Activated CD4-positive, alpha-beta T cell treated with anti-CD3 and anti-CD28 coated beads for 4 hours (primary cell): ENCODE data around the gene OXTR.

Source experiments
- DNase-seq, 2 donors: peaks; one replicate each; pipeline ENCODE4 v3.0.0-alpha.2; 2020

Gene OXTR

DNA sequence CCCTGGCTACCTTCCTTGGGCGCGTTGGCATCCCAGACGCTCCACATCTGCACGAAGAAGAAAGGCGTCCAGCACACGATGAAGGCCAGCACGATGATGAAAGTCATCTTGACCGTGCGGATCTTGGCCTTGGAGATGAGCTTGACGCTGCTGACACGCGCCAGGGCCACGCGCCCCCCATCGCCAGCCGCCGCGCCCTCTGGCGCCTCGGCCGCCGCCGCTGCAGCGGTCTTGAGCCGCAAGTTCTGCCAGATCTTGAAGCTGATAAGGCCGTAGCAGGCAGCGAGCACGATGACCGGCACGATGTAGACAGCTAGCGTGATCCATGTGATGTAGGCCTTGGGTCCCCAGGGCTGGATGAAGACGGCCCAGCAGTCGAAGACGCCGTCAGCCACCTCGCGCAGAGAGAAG, 2.2 kb downstream of the OXTR start:
- no peak for DNase-seq

DNA sequence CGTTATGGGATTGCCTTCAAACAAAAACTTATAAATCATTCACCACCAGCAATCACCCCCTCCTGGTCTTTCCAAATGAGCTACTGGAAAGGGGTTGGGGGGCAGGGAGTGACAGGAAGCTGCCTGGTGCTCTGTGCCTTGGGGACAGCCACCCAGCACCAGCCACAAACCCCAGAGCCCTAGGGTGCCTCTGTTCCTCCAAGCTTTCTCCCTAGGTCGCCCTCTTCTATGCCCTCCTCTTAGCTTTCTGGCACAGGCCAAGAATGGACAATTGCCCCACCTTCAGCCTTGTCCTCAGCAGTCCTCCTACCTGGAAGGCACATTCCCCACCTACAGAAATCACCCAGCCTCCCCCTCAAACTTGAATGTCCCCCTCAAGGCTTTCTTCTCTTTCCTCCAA, 3.3 kb downstream of the OXTR start:
- DNase-seq = no peak

DNA sequence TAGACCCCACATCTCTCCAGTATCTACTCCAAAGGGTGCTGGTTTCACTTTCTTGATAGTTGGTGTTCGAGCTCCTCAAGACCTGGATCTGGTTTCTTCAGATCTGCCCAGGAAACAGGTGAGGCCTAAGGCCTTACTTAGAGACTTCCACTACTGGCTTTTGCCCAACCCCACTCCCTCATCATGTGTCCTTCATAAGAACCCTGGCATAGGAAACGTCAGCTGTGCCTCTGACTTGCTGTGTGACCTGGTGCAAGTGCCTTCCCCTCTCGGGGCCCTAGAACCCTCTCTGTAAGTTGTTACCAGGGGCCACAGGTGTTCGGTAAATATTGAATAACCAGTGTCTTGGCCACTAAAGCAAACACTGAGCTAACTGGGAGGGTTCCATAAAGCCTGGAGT, 3.9 kb downstream of the OXTR start:
- DNase-seq = no peak

DNA sequence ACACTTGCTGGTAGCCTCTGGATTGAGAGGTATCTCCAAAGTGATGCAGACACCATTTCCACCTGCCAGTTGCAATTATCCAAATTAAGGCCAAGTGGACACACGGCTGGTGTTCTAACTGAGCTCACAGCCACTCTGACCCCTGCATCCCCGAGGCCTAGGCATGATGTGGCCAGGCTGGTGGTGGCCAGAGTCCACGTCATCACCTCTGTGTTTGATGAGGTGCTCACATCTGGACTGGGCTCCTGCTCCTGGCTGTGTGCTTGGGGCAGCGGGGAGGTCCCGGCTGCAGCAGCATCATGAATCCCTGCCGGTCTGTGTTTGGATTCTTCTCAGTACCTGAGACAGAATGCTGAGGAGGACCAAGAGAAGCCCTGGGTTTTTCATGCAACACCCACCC, 4.9 kb downstream of the OXTR start:
- DNase-seq = no peak

DNA sequence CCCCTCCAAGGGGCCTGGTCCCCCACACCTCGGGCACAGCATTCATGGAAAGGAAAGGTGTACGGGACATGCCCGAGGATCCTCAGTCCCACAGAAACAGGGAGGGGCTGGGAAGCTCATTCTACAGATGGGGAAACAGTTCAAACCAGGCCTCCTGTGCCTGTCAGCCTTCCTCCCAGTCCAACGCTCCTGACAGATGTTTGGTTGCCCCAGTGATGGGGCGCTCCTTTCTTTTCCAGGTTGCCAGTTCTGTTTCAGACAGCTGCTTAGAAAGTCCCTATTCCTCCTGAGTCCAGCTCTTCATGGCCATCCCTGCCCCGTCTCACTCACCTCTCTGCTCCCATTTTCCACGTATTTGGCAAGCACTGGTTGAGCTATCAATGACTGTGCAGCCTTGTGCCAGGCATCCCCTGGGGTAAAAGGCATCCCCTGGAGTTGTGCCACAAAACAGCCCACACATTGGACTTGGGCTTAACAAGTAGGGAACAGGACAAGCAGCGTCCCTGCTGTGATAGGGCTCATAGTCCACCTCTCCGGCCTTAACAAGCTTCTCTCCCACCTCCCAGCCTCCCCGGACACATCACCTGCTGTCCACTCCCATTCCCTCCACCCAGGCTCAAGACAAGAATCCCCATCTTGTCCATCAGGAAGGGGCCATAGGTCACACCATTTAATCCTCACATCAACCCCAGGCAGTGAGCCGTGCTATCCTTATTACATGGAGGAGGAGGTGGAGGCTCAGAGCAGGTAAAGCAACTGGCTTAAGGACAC, 6.6 kb downstream of the OXTR start:
- no peak for DNase-seq

DNA sequence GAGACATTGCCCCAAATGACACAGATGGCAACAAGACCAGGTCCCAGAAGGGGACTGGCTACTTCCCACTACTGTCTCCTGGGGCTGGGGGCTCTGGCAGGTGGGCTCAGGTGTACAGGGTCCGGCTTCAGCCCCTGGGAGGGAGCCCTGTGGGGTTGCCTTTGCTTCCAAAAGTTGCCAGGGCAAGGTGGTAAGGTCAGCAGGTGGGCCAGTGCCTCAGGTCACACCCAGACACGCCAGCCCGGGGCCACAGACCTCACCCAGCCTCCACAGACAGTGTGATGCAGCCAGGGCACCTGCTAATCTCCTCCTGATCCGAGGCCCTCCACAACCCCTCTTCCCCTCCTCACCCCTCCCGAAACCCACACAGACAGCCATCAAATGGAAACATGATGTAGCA, 7.5 kb downstream of the OXTR start:
- DNase-seq = no peak

DNA sequence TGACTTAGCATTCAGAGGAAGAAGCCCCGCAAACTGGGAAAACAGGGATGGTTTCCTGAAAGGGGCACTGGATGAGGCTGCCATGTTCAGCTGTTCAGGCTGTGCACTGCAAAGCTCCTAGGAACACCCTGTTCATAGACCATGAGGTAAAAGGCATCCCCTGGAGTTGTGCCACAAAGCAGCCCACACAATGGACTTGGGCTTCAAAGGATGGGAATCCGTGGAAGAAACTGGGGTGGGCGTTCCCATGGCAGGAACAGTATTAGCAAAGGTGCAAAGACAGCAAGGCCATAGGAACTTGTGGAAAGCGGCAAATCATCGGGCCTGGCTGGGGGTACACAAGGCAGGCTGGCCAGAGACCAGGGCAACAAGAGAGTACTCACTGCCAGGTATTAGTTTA, 8.9 kb downstream of the OXTR start:
- DNase-seq = no peak

DNA sequence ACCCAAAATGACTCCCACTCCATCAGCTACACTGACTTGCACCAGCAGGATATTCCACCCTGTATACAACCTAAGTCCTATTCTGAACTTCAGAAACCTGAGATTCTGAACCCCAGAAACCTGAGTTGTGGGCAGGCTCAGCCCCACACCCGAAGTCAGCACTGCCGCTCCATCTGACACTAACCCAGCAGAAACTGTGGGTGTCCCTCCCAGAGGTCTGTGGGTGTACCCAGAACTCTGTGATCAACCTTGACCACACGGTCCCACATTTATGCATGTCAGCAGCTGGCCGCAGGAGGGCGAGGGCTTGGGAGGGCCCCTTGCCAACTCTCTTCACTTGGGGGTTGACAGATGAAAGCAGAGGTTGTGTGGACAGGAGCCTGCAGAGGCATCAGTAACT, 9.3 kb downstream of the OXTR start:
- DNase-seq = no peak

DNA sequence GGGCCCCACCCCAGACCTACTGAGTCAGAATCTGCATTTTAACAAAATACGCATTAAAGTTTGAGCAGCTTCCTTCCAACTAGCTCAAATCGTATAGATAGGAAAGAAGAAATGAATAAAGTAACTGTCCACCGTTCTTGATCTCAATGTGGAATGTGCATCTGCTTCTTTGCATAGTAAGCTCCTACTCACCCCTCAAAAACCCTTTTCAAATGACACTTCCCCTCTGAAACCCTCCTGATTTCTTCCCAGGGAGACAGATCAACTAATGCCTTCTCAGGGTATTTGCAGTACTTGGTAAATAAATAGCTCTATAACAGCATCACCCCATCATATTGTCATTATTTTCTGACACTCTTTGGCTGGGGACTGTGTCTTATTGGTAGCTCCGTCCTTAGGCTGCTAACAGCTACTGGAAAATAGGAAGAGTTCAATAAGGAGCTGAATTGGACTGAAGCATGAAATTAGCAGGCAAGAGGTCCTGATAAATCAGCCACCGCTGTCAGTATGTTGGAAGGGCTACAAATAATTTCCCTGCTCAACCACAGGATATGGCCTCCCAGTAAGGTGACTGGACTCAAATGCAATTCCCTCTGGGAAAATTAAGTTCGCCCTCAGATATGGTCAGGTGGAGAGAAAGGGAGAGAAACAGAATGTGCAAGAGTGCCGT, 10.2 kb downstream of the OXTR start:
- DNase-seq = no peak

DNA sequence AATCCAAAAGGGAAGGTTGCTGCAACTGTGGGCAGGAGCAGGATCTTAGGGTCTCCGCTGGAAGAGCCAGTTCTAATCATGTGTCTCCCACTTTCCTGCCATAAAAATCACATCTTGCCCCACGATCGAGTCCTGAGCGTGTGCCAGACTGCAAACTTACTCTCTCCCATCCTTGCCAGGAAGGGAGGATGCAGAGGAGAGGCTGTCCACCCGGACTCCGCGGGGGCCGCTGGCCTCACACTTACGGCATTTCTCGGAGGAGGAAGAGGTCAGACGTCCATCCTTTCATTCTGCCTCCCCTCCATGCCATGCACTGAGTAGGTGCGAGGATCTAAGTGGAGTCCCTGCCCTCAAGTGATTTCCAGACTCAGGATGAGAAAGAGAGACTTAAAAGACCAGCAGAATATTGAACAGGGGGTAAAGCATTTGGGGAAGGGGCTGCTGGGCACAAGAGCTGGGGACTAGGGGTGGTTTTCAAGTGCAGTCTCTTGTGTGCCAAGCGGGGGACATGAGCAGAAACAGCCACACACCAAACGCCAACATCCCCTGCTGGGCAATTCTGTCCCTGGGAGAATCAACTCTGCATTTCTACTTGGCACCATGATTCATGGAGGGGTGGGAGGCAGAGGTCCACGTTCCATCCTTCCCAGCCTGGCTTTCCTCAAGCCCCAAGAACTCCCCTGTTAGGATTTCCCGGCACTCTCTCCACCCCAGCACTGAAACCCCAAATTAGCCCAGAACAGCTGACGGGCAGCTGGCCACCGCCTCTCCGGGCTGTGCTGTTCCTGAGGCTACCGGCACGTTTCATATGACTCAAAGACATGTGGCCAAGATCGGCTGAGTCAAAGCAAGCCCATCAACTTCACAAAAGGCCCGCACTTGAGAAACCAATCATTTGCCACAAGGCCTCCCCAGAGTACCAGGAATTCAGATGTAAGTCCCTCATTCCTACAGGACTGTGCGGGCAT, 11.6 kb downstream of the OXTR start:
- DNase-seq = no peak

DNA sequence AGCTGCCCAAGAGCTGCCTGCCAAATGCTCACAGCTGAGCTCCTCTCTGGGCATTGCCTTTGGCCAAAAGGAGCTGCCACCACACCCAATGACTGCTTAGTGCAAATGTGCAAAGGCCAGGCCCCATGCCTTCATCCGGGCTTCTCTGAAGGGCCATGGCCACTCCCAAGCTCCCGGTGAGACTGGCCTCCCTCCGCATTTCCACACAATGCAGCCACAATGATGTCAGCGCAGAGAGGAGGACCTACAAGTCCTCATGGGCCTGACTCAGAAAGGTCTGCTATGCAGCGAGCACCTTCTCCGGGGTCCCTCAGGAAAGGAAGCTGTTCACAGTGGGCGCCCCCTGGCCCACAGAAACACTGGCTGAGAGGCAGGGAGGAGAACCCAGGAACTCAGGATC, 12.7 kb downstream of the OXTR start:
- DNase-seq = no peak

DNA sequence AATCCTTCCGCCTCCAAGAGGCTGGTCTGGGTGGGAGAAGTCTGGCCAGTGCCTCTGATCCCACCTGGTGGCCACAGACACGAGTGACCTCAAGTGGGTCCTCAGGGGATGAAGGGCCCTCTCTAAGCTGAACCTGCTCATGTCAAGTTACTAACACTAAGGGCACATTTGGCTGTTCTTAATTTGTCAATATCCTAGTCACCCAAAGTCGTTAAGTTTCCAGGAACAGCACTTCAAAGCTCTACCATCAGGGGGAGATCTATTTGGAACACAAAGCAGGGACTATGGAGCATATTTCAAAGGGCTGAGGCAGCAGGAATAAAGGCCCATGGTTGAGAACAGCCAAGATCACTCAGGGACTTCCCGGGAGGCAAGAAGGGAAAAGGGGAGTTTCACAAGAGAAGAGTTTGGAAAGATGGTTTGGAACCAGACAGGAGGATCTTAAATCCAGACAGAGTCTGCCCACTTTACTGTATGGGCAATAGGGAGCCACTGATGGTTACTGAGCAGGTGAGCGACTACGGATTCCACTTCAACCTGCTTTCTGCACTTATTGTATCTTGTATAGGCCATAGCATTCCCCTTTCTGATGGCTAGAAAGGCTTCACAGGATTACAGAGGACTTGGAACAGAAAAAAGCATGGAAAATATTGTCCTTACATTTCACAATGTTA, 13.7 kb downstream of the OXTR start:
- DNase-seq = no peak

DNA sequence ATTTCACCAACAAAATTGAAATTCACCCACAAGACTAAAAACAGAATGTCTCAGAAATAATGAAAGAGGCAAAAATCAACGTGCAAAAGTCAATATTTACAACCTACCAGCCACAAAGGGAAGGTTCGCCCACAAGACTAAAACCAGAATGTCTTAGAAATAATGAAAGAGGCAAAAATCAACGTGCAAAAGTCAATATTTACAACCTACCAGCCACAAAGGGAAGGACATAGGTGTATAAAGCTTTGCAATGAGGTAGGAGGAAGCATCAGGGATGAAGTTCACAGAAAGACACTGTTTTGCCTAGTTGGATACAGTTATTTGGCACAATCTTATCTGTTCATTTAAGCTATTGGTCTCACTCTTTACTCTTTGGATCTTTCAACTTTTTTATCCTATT, 14.3 kb downstream of the OXTR start:
- DNase-seq = no peak

DNA sequence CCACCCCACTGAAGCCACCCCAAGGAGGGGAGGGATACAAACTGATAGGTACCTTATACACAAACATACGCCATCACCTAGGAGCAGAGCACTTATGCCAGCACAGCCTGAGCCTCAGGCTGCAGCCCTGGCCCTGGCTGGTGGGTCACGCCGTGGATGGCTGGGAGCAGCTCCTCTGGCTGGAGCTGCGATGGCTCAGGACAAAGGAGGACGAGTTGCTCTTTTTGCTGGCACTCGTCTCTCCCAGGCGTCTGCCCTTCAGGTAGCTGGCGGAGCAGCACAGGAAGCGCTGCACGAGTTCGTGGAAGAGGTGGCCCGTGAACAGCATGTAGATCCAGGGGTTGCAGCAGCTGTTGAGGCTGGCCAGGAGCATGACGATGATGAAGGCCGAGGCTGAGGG, 16.6 kb downstream of the OXTR start:
- no peak for DNase-seq

DNA sequence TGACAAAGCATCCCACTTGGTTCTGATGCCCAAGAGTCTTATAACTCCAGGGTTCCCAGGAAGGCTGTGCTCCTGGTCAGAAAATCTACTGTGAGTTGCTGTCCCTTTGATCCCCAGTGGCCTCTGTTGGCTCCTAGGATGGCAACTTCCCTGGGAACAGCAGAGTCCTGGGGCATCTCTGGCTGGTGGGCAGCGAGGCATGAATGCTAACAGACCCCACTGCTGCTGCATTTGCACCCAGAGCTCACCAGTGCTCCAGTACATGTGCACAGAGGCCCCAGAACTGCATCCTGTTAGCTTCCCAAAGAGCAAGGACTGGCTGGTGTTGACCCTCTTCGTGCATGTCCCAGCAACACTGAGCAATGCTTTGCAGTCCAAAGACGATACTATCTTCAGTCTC, 20.1 kb downstream of the OXTR start:
- no peak for DNase-seq

DNA sequence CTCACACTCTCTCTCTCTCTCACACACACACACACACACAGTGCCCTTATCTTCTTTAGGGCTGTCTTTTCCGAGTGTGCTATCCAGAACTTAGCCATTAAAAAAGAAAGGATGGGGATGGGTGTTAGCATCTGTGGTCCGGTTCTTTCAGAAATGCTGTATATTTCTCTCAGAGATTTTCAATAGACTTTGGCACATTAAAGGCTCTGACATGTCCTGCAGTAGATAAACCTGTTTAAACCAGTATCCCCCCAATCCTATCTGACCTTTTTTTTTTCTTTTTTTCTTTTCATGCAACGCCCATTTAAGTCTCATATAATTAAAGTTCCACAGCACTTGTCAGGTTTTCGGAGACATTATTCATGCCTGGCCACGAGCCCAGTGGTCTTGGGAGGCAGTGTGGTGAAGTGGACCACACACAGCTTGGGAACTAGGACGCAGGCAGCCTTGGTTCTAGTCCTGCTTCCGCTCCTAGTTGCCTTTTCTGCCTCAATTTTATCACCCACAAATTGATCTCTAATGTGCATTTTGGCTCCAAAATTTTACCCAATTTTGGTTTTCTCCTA, 22.6 kb downstream of the OXTR start:
- no peak for DNase-seq

DNA sequence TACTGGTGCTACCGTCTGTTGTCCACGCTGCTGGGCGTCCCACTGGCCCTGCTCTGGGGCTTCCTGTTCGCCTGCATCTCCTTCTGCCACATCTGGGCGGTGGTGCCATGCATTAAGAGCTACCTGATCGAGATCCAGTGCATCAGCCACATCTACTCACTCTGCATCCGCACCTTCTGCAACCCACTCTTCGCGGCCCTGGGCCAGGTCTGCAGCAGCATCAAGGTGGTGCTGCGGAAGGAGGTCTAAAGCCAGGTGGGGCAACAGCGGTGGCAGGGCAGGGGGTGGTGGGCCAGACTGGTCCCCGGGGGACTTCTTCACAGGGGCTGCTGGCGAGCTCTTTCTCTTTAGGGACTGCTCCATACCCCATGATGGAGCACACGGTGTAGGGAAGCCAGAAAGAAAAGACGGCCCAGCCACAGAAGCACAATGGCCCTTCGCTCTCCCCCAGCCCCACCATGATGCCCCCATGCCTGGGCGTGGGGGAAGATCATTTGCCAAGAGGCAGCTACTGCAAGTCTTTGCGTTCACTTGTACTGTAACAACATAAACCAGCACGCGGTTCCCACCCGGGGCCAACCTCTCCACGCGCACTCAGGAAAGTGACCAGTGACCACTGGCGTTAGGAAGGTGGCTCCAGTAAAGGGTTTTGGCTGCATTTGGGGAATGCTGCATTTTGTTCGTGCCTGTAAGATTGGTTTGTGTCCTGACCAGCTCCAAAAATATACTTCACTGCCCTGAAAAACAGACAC, 23.6 kb downstream of the OXTR start:
- DNase-seq = no peak

DNA sequence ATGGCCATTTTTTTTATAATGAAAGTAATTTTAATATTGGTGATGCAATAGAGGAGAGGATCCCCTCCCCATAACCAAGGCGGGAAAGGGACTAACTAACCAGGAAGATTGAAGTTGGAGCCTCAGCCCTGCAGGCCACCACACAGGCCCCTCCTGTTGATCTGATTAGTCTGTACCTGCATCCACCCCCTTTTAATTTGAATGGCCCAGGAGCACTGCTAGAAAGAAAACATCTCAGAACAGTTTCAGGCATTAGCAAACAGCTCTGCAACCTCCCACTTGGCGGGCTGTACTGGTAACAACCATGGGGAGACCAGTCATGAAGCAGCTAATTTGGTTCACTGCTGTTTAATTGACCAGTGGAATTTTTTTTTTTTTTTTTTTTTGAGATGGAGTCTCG, 25.5 kb downstream of the OXTR start:
- no peak for DNase-seq

DNA sequence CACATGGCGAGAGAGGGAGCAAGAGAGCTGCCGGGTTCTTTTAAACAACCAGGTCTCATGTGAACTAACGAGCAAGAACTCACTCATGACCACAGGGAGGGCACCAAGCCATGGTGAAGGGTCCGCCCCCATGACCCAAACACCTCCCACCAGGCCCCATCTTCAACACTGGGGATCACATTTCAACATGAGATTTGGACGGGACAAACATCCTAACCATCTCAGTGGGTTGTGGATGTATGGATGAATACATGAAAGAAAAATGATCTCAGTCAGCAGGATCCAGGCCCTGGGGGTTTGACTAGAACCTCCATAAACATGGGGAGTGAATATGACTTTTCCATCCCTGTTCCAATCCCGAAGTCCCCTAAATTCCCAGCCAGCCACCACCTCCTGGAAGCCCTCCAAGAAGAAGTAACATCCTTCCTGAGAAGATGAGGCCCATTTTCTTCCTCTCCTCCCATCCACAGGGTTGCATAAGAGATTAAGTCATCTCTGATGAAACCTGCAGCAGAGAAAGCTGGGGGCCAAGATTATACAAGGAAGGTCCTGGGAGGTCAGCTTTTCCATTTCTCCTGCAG, 26.3 kb downstream of the OXTR start:
- no peak for DNase-seq

DNA sequence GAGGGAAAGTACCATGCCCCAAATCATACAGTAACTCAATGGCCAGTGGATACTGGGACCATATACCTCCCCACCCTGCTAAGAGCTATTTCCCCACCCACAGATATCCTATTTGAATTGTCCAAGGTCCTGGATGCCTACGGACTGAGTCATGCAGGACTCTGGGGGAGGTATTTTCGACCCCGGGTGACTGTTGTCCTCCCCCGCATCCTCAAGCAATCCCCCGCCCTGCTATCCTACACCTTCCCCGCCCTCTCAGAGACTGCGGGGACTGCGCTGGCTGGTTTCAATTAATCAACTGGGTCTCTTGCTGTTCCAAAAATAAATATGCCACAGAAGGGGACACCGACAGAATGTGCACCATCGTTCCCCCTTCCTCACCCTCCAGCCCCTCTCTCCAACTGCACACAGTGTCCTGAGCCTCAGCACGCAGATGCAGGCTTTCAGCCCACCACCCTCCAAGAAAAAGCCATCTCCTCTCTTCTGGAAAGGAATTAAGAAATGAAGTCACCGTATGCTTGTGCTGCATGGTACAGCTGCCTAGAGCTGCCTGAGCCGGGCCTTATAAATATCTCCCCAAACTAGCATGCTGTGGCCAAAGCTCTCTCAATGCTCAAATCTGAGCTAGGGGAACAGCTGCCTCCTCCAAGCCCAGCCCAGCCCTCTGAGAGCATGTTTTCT, 27.7 kb downstream of the OXTR start:
- no peak for DNase-seq
